ENCODE results near the gene CDCP1. TPM values are rescaled to one million over a fixed set of nuclear protein-coding genes. Genes with fewer than 3 reads are reported as not detected.

CDCP1 gene, protein sequence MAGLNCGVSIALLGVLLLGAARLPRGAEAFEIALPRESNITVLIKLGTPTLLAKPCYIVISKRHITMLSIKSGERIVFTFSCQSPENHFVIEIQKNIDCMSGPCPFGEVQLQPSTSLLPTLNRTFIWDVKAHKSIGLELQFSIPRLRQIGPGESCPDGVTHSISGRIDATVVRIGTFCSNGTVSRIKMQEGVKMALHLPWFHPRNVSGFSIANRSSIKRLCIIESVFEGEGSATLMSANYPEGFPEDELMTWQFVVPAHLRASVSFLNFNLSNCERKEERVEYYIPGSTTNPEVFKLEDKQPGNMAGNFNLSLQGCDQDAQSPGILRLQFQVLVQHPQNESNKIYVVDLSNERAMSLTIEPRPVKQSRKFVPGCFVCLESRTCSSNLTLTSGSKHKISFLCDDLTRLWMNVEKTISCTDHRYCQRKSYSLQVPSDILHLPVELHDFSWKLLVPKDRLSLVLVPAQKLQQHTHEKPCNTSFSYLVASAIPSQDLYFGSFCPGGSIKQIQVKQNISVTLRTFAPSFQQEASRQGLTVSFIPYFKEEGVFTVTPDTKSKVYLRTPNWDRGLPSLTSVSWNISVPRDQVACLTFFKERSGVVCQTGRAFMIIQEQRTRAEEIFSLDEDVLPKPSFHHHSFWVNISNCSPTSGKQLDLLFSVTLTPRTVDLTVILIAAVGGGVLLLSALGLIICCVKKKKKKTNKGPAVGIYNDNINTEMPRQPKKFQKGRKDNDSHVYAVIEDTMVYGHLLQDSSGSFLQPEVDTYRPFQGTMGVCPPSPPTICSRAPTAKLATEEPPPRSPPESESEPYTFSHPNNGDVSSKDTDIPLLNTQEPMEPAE
- total RNA-seq (ENCODE audit: unreplicated experiment), result 0.71 TPM
- long read RNA-seq, result 0 reads

DNA sequence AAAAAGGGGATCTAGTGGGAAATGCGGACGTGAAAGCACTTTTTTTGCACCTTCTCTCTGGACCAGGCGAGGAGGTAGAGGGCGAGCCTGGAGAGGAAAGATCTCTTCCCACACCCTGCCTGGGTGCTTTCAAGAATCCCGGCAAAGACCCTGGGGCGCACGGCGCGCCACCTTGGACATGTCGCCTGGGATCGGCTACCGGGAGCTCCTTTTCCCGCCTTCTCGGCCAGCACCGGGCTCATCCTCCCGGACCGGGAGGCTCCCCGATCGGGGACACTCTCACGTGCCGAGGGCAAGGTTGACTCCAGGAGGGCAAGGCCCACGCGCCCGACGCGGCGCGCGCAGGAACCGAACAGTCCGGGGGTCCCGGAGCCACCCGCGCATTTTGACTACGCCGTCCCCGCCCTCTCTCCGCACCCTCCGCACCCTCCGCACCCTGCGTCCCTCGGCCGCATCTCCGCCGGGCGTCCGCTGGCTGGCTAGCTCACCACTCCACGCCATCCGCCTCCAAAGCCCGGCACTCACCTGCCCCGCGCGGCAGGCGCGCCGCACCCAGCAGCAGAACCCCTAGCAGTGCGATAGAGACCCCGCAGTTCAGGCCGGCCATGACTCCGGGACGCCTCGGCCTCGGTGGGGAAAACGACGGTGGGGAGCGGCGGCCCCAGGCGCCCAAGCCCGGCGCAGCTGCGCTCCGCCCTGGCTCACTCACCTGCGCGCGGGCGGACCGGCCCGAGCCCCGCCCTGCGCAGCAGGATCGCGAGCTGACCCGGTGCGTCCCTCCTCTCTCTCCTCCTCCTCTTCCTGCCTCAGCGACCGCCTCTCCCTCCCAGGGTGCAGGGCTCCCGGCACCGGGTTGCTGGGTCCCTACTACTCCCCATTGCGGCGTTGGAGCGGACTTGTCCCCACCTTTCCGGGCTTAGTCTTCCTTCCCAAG lies at the start of gene CDCP1:
Gene CDCP1 (minus strand): TSS at position 698 of the 934 bp plus-strand sequence. CDS start 91 bp downstream, at position 607.
- peak; percentile 29 for DNase-seq
- no peak within 1 kb of the TSS for H3K27ac Mint-ChIP-seq (ENCODE audit: unreplicated experiment)
- no peaks in the 10 kb centered on the region for H3K36me3 Mint-ChIP-seq (ENCODE audit: unreplicated experiment)

DNA sequence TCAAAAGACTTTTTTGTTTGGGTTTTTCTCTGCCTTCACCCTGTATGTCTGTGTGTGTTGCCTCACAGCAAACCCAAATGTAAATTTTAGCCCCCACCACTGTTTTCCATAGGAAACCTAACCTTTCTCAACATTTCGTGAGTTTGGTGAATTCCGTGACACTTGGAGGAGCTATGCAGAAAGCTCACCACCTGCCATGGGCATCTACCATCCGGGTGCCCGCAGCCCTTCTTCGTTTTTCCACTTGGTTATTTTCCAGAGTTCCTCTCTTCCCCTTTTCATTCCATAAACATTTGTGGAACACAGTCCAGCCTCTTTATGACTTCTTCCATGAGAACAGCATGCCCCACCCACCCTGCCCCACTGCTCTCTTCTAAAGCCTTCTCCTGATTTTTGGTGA lies 48.6 kb upstream of the CDCP1 start:
- Mint-ChIP-seq H3K27me3 (ENCODE audit: unreplicated experiment) (peaks cover 3% of the 10 kb centered on the region), H3K4me1 (ENCODE audit: low read depth, unreplicated experiment) (no peaks in the 10 kb centered on the region), H3K36me3 (ENCODE audit: unreplicated experiment) (no peaks in the 10 kb centered on the region), H3K9me3 (ENCODE audit: unreplicated experiment) (peaks cover 3% of the 10 kb centered on the region), H3K27ac (ENCODE audit: unreplicated experiment) (no peak overlapping the region), H3K4me3 (ENCODE audit: unreplicated experiment) (no peak overlapping the region)
- TF ChIP-seq, protein P1, sequence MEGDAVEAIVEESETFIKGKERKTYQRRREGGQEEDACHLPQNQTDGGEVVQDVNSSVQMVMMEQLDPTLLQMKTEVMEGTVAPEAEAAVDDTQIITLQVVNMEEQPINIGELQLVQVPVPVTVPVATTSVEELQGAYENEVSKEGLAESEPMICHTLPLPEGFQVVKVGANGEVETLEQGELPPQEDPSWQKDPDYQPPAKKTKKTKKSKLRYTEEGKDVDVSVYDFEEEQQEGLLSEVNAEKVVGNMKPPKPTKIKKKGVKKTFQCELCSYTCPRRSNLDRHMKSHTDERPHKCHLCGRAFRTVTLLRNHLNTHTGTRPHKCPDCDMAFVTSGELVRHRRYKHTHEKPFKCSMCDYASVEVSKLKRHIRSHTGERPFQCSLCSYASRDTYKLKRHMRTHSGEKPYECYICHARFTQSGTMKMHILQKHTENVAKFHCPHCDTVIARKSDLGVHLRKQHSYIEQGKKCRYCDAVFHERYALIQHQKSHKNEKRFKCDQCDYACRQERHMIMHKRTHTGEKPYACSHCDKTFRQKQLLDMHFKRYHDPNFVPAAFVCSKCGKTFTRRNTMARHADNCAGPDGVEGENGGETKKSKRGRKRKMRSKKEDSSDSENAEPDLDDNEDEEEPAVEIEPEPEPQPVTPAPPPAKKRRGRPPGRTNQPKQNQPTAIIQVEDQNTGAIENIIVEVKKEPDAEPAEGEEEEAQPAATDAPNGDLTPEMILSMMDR (IDR thresholded peaks at IDR 0.05; ENCODE audit: partially characterized antibody, unreplicated experiment), result no peak
- DNase-seq, result no peak

More for the DNA sequence above, at the start of gene CDCP1:
- TF ChIP-seq, protein P1 (IDR thresholded peaks at IDR 0.05; ENCODE audit: partially characterized antibody, unreplicated experiment), result no peak
- Mint-ChIP-seq H3K4me1 (ENCODE audit: low read depth, unreplicated experiment) (no peaks in the 10 kb centered on the region), H3K4me3 (ENCODE audit: unreplicated experiment) (peak within 1 kb of the TSS; percentile 92), H3K9me3 (ENCODE audit: unreplicated experiment) (peaks cover 10% of the 10 kb centered on the region), H3K27me3 (ENCODE audit: unreplicated experiment) (peaks cover 19% of the 10 kb centered on the region)

DNA sequence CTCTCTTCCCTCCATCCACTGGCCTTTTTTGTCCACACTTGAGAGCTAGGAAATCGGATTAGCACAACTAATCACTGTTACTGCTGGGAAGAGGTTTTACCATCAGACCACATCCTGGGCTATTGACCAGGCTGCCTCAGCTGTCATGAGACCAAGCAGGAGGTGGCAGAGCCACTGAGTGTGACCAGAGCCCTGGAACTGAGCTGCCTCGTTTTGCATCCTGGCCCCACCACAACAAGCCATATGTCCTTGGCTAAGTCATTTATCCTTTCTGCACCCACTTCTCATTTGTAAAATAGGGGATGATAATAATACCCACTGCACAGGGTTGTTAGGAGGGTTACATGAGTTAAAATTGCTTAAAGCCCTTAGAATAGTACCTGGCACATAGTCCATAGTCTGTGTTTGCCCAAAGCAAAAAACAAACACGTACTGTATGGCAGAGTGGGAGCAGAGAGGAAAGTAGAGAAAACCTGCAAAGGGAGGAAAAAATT lies 45.8 kb upstream of the CDCP1 start:
- Mint-ChIP-seq H3K27ac (ENCODE audit: unreplicated experiment) (no peak overlapping the region), H3K9me3 (ENCODE audit: unreplicated experiment) (peaks cover 3% of the 10 kb centered on the region), H3K4me3 (ENCODE audit: unreplicated experiment) (no peak overlapping the region), H3K27me3 (ENCODE audit: unreplicated experiment) (peaks cover 5% of the 10 kb centered on the region), H3K36me3 (ENCODE audit: unreplicated experiment) (no peaks in the 10 kb centered on the region), H3K4me1 (ENCODE audit: low read depth, unreplicated experiment) (no peaks in the 10 kb centered on the region)
- no peak for DNase-seq
- TF ChIP-seq, protein P1 (IDR thresholded peaks at IDR 0.05; ENCODE audit: partially characterized antibody, unreplicated experiment), result no peak

DNA sequence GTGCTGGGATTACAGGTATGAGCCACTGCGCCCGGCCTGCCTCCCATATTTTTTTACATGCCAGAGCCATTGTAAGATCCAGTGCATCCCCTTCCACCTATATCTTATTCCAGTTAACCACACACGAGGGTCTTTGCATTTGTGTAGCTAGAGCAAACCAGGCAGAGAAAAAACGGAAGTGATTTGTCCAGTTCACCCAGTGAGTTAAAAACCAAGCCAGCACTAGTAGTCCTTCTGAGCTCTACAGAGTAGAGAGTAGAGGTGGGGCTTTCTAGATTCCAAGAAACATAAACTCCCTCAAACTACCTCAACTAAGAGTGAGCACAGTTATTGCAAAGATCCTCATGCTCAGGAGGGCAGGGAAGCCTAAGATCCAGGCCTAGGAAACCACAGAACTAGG lies 45.2 kb upstream of the CDCP1 start:
- Mint-ChIP-seq H3K9me3 (ENCODE audit: unreplicated experiment) (peaks cover 2% of the 10 kb centered on the region), H3K36me3 (ENCODE audit: unreplicated experiment) (no peaks in the 10 kb centered on the region), H3K27me3 (ENCODE audit: unreplicated experiment) (peaks cover 5% of the 10 kb centered on the region), H3K4me3 (ENCODE audit: unreplicated experiment) (no peak overlapping the region), H3K27ac (ENCODE audit: unreplicated experiment) (no peak overlapping the region), H3K4me1 (ENCODE audit: low read depth, unreplicated experiment) (no peaks in the 10 kb centered on the region)
- DNase-seq, result no peak
- TF ChIP-seq, protein P1 (IDR thresholded peaks at IDR 0.05; ENCODE audit: partially characterized antibody, unreplicated experiment), result no peak

Measured in glutamatergic neuron (in vitro differentiated cells).